Heart left ventricle (tissue), 16 donors: ENCODE data around the gene CCDC61. TPM values are rescaled to one million over a fixed set of nuclear protein-coding genes. Genes with fewer than 3 reads are reported as not detected.

Experiments
- ATAC-seq, 4 donors: fragments of 200-7000 bp; cut with Tn5 transposase; one replicate each; pipeline ENCODE4 v1.9.1; 2020 to 2022; ENCODE audit warnings: moderate library complexity in 4 of 4, mild to moderate bottlenecking in 3 of 4, moderate number of reproducible peaks in 1 of 4
- DNase-seq, 5 donors: peaks; one replicate each; pipeline ENCODE4 v3.0.0-alpha.2; 2020
- H3K27ac ChIP-seq, 12 donors: fragments of 200-600 bp; sonication (generic) in 4 of 12; one replicate each; pipeline versions ENCODE4 v1.5.0 to v1.8.0; 2016 to 2022; ENCODE audit warnings: mild to moderate bottlenecking in 2 of 12
- H3K27me3 ChIP-seq, 9 donors: fragments of 200-600 bp; sonication (generic) in 2 of 9; one replicate each; pipeline versions ENCODE4 v1.5.1 to v1.8.0; 2016 to 2022; ENCODE audit warnings: mild to moderate bottlenecking in 3 of 9
- H3K36me3 ChIP-seq, 9 donors: fragments of 200-600 bp; sonication (generic) in 2 of 9; one replicate each; pipeline versions ENCODE4 v1.5.0 to v1.8.0; 2018 to 2022; ENCODE audit warnings: mild to moderate bottlenecking in 2 of 9
- H3K4me1 ChIP-seq, 12 donors: fragments of 200-600 bp; sonication (generic) in 4 of 12; one replicate each; pipeline versions ENCODE4 v1.5.0 to v1.8.0; 2016 to 2022; ENCODE audit warnings: mild to moderate bottlenecking in 3 of 12
- H3K4me3 ChIP-seq, 12 donors: fragments of 200-600 bp; sonication (generic) in 4 of 12; one replicate each; pipeline versions ENCODE4 v1.5.0 to v1.8.0; 2017 to 2022; ENCODE audit warnings: mild to moderate bottlenecking in 9 of 12, moderate library complexity in 4 of 12
- H3K9me3 ChIP-seq, 12 donors: fragments of 200-600 bp; sonication (generic) in 4 of 12; one replicate each; pipeline versions ENCODE4 v1.5.0 to v1.8.0; 2016 to 2022; ENCODE audit warnings: mild to moderate bottlenecking in 1 of 12
- POLR2A ChIP-seq, 2 donors: fragments of 450-650 bp; IDR thresholded peaks; one replicate each; pipeline ENCODE4 v1.6.1; 2017; ENCODE audit warnings: antibody characterized with exemption in 2 of 2, mild to moderate bottlenecking in 2 of 2, moderate library complexity in 2 of 2
- WGBS, 4 donors: extraction: QIAGEN DNeasy Blood & Tissue Kit in 2 of 4; methylation state at CpG; one replicate each; pipeline versions ENCODE4 v1.1.5 to v1.1.7; 2013 to 2018; 5-methylcytosine and 5-hydroxymethylcytosine counted together
- intact Hi-C, 10 donors: fragments of 100-400 bp; cut with DNase I; formaldehyde crosslinking; loops; one replicate each; pipeline versions ENCODE4 v1.11.1 to v1.14.2; 2022
- polyA plus RNA-seq, 2 donors: library from polyadenylated mRNA; stranded (reverse); fragments of 200-250 nt; gene quantifications; one replicate each; pipeline ENCODE4 v1.2.3, GENCODE V29; 2013
- total RNA-seq, 9 donors: library from RNA; depleted of rRNA in 2 of 9; stranded (reverse); fragments of >200 nt in 2 of 9; fragmentation: NEBNext Ultra II Directional in 3 of 9; extraction: Animal tissue kit (Norgen Biotek cat#: 25700) in 3 of 9; gene quantifications; one replicate each; pipeline versions ENCODE4 v1.1.0 to v1.2.4, GENCODE V29; 2016 to 2023
- TF ChIP-seq, protein P1 (sequence below), 12 donors: fragments of 200-600 bp; sonication (generic) in 4 of 12; IDR thresholded peaks; one replicate each; pipeline versions ENCODE4 v1.5.0 to v1.8.0; 2018 to 2022; ENCODE audit warnings: antibody characterized with exemption in 12 of 12, mild to moderate bottlenecking in 5 of 12
- donor health status: ischemic (EF 13 %, LVEDD 7.1; RV severe dilation, severe dysfunction).
- donor health status: healthy with polysubstance abuse.
- donor health status: DM: no; HTN: yes; CAD: no.
- donor health status: DM: no; HTN: no; CAD: no.
- donor health status: ischemic (EF 25% LVEDD 6.9; RV normal size, moderate dysfunction).
- donor health status: ischemic (EF 25% LVEDD 5.7; RV mildly dilated, moderate dysfunction).
- donor health status: healthy.
- donor health status: DM: yes; HTN: yes; CAD: no.
- donor health status: ischemic (EF 35%, LVEDD 5.7; RV mildly dilated, moderate dysfunction).
- donor health status: nonischemic (EF 11% LVEDD 7.7; RV severe dilation, severe dysfunction).
- donor health status: DM: yes; HTN: yes; CAD: no.
- donor health status: PGD.
- donor health status: ischemic (EF 29% LVEDD 5.4; RV normal size, mild dysfunction).
- donor health status: nonischemic (EF 23%, LVEDD 6.1; RV moderate dilation, normal function).

Gene CCDC61
- total and polyA plus RNA-seq, 11 donors, result 4.1 to 13.7 (median 6.8) TPM

DNA sequence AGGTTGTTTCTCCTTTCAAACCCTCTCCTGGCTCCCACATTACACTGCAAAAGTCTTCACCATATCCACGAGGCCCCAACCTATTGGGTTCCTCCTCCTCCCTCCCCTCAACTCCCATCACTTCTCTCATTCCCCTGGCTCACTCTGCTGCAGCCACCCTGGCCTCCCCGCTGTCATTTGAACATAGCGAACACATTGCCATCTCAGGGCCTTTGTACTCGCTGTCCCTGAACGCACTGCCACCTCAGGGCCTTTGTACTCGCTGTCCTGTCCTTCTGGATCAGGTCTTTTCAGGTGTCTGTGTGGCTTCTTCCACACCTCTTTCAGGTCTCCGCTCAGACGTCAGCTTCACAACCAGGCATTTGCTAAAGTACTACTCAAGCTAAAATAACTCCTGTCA lies 1.7 kb downstream of the CCDC61 start:
- intact Hi-C loops, result no loop called here
- Histone ChIP-seq H3K9me3 (no peaks in the 10 kb centered on the region), H3K4me1 (peaks cover 3 to 26% (median 13%) of the 10 kb centered on the region in 12 donors), H3K4me3 (no peak overlapping the region), H3K36me3 (peaks cover 0 to 5% (median 0%) of the 10 kb centered on the region in 9 donors), H3K27ac (no peak overlapping the region), H3K27me3 (peaks cover 0 to 12% (median 0%) of the 10 kb centered on the region in 9 donors)
- peak in 1 of 5 donors; percentile 53 for DNase-seq
- 83 to 95% (median 86%) methylated on average over 8 of the region's 8 CpGs for WGBS, 4 donors
- no peak for ATAC-seq
- TF ChIP-seq, protein P1, sequence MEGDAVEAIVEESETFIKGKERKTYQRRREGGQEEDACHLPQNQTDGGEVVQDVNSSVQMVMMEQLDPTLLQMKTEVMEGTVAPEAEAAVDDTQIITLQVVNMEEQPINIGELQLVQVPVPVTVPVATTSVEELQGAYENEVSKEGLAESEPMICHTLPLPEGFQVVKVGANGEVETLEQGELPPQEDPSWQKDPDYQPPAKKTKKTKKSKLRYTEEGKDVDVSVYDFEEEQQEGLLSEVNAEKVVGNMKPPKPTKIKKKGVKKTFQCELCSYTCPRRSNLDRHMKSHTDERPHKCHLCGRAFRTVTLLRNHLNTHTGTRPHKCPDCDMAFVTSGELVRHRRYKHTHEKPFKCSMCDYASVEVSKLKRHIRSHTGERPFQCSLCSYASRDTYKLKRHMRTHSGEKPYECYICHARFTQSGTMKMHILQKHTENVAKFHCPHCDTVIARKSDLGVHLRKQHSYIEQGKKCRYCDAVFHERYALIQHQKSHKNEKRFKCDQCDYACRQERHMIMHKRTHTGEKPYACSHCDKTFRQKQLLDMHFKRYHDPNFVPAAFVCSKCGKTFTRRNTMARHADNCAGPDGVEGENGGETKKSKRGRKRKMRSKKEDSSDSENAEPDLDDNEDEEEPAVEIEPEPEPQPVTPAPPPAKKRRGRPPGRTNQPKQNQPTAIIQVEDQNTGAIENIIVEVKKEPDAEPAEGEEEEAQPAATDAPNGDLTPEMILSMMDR (IDR thresholded peaks at IDR 0.05), result no peak
- no peak for TF ChIP-seq POLR2A (IDR thresholded peaks at IDR 0.05)

DNA sequence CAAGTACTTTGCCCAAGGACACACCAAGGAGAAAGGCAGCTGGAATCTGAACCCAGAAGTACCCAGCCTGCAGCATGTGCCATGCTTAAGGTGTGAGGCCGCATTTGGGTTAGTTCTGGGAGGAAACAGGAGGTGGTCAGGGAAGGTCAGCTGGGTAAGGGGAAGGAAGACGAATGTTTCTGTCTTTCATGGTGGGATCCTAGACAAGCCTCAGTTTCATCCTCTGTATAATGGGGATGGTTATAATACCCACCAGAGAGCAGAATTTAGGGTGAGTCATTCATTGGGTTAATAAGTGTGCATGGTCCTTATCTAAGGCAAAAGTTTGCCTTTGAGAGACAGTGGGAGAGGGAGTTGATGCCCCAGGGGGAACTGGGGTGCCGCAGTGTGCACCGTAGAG lies 3.6 kb downstream of the CCDC61 start:
- Histone ChIP-seq H3K27ac (no peak overlapping the region), H3K36me3 (peaks cover 0 to 13% (median 0%) of the 10 kb centered on the region in 9 donors), H3K27me3 (peaks cover 0 to 12% (median 0%) of the 10 kb centered on the region in 9 donors), H3K4me1 (peaks cover 3 to 26% (median 13%) of the 10 kb centered on the region in 12 donors), H3K4me3 (no peak overlapping the region), H3K9me3 (no peaks in the 10 kb centered on the region)
- ATAC-seq (no peak), DNase-seq (no peak)
- 92 to 98% (median 94%) methylated on average over 4 of the region's 4 CpGs for WGBS, 4 donors
- TF ChIP-seq POLR2A (IDR thresholded peaks at IDR 0.05), result no peak
- TF ChIP-seq, protein P1 (IDR thresholded peaks at IDR 0.05), result no peak
- intact Hi-C loops, result no loop called here

DNA sequence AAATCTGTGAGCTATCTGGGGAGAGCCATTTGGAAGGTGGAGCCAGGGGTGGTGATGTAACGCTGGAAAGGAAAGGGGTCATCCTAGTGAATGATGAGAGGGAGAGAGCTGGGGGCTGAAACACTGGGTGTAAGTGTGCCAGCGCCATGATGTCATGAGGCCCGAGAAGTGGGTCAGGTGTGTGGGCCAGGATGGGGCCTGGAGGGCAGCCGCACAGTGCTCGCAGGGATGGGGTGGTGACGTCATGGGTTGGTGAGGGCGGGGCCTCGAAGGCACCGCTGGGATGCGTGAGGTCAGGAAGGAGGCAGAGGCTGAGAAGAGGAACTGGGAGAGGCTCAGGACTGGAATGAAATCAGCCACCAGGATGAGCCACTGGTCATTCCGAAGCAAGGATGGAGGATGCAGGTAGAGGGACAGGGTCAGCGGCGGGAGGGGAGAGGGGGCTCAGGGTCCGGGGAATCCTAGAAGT lies 4.4 kb downstream of the CCDC61 start:
- ATAC-seq (no peak), DNase-seq (peak in 1 of 5 donors; percentile 55)
- intact Hi-C loops, result no loop called here
- Histone ChIP-seq H3K27me3 (peaks cover 0 to 12% (median 0%) of the 10 kb centered on the region in 9 donors), H3K4me3 (no peak overlapping the region), H3K4me1 (peaks cover 0 to 21% (median 8%) of the 10 kb centered on the region in 12 donors), H3K27ac (no peak overlapping the region), H3K36me3 (peaks cover 0 to 18% (median 0%) of the 10 kb centered on the region in 9 donors), H3K9me3 (no peaks in the 10 kb centered on the region)
- TF ChIP-seq, protein P1 (IDR thresholded peaks at IDR 0.05), result no peak
- TF ChIP-seq POLR2A (IDR thresholded peaks at IDR 0.05), result no peak
- WGBS, 4 donors, result 17 to 22% (median 21%) methylated on average over 14 of the region's 14 CpGs

DNA sequence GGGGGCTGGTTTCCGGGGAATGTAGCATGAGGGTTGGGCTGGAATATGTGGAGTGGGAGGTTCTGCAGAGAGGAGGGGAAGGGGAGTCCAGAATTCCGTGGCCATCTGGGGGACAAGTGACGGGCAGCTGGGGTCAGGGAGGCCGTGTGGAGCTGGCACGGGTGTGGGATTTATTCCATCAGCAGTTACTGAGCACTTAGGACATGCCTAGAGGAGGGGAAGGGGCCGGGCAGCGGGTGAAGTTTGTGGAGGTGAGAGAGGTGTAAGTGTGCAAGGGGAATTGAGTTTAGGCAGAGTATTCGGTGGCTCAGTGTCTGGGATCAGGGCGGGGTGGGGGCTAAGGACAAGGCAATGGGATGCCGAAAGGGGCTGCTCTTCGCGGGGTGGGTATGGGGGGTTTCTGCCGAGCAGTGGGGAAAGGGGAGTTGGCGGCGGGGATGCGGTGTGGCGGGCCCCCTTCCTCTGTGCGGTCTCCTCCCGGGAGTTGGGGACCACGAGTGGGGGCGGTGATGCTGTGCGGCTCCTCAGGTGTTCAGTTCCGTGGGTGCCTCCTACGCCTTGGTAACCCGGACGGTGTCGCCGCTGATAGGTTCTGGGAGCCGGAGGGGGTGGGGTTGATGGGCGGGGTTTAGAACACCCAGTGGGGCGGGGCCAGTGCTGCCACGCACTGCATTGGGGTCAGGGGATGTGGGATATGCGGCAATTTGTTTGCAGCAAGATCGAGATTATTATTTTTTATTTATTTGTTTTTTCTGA lies 5.4 kb downstream of the CCDC61 start:
- intact Hi-C loops, result no loop called here
- Histone ChIP-seq H3K27me3 (peaks cover 0 to 12% (median 0%) of the 10 kb centered on the region in 9 donors), H3K9me3 (no peaks in the 10 kb centered on the region), H3K27ac (no peak overlapping the region), H3K4me3 (peak overlapping the region in 2 of 12 donors; percentile 2 to 12), H3K4me1 (peaks cover 0 to 19% (median 7%) of the 10 kb centered on the region in 12 donors), H3K36me3 (peaks cover 0 to 20% (median 0%) of the 10 kb centered on the region in 9 donors)
- ATAC-seq (peak in 3 of 4 donors; percentile 59 to 70 (median 63)), DNase-seq (peak in 1 of 5 donors; percentile 63)
- whole genome bisulfite sequencing, 4 donors, result 8 to 19% (median 16%) methylated on average over 34 of the region's 34 CpGs
- TF ChIP-seq, protein P1 (IDR thresholded peaks at IDR 0.05), result no peak
- no peak for TF ChIP-seq POLR2A (IDR thresholded peaks at IDR 0.05)
